Mesendoderm (in vitro differentiated cells): ENCODE results near the gene DNMBP.
"Not testable (repeated sequence)": the region's sequence is repeated elsewhere in the genome, so short reads cannot be mapped to it uniquely, and the experiment has no call there.

ENCODE experiments used
- DNase-seq: peaks from one replicate; pipeline ENCODE4 v3.0.0; 2013
- H2AK5ac ChIP-seq: 2 replicates; pipeline ENCODE4 v1.6.1; 2013; ENCODE audit warnings: low read length, inconsistent platforms
- H2BK120ac ChIP-seq: 2 replicates; pipeline ENCODE4 v1.6.1; 2013; ENCODE audit warnings: low read depth, mild to moderate bottlenecking, low read length, moderate library complexity, mixed read lengths
- H2BK15ac ChIP-seq: replicated peaks from 2 replicates; pipeline ENCODE4 v1.6.1; 2013; ENCODE audit warnings: low read depth, mild to moderate bottlenecking, moderate library complexity
- H2BK5ac ChIP-seq: 2 replicates; pipeline ENCODE4 v1.6.1; 2013; ENCODE audit warnings: low read length, inconsistent platforms
- H3K18ac ChIP-seq: 2 replicates; pipeline ENCODE4 v1.6.1; 2013; ENCODE audit warnings: mild to moderate bottlenecking, low read length, mixed read lengths
- H3K23ac ChIP-seq: one replicate; pipeline ENCODE4 v1.6.1; 2013; ENCODE audit warnings: low read length
- H3K27ac ChIP-seq: 2 replicates; pipeline ENCODE4 v1.5.1; 2013; ENCODE audit warnings: low read depth, mild to moderate bottlenecking, inconsistent platforms, low read length, moderate library complexity
- H3K27me3 ChIP-seq: 2 replicates; pipeline ENCODE4 v1.6.1; 2013; ENCODE audit warnings: low read length, control low read depth, mild to moderate bottlenecking, inconsistent platforms; ENCODE audit not compliant: insufficient read depth, poor library complexity
- H3K36me3 ChIP-seq: 2 replicates; pipeline ENCODE4 v1.6.1; 2013; ENCODE audit warnings: low read length, inconsistent platforms; ENCODE audit not compliant: control insufficient read depth, insufficient read depth
- H3K4ac ChIP-seq: one replicate; pipeline ENCODE4 v1.6.1; 2013; ENCODE audit warnings: low read depth, mild to moderate bottlenecking, low read length, moderate library complexity
- H3K4me1 ChIP-seq: 2 replicates; pipeline ENCODE4 v1.6.1; 2013; ENCODE audit warnings: low read depth, low read length, inconsistent platforms; ENCODE audit not compliant: control insufficient read depth
- H3K4me2 ChIP-seq: 2 replicates; pipeline ENCODE4 v1.6.1; 2013; ENCODE audit warnings: low read length
- H3K4me3 ChIP-seq: 2 replicates; pipeline ENCODE4 v1.5.1; 2013; ENCODE audit warnings: mild to moderate bottlenecking, low read length
- H3K56ac ChIP-seq: one replicate; pipeline ENCODE4 v1.6.1; 2013; ENCODE audit warnings: low read length
- H3K79me1 ChIP-seq: 2 replicates; pipeline ENCODE4 v1.6.1; 2013; ENCODE audit warnings: low read length, inconsistent platforms
- H3K79me2 ChIP-seq: 2 replicates; pipeline ENCODE4 v1.6.1; 2013; ENCODE audit warnings: mild to moderate bottlenecking, low read length; ENCODE audit not compliant: control insufficient read depth, insufficient read depth
- H3K9ac ChIP-seq: 2 replicates; pipeline ENCODE4 v1.6.1; 2013; ENCODE audit warnings: low read length, inconsistent platforms
- H4K5ac ChIP-seq: one replicate; pipeline ENCODE4 v1.6.1; 2013; ENCODE audit warnings: low read length
- H4K8ac ChIP-seq: one replicate; pipeline ENCODE4 v1.6.1; 2013; ENCODE audit warnings: low read depth, mild to moderate bottlenecking, control low read depth, low read length, moderate library complexity
- WGBS: extraction: QIAGEN DNeasy Blood & Tissue Kit; methylation state at CpG from one replicate; pipeline ENCODE4 v1.1.7; 2013; ENCODE audit warnings: low lambda C conversion rate, missing lambda C conversion rate; ENCODE audit not compliant: insufficient coverage; ENCODE audit errors: extremely low coverage; 5-methylcytosine and 5-hydroxymethylcytosine counted together

The DNMBP gene

GRCh38 chr10:99994801-99995200, 14.9 kb downstream of the DNMBP start:
- no peak overlapping the region for H3K18ac ChIP-seq
- peaks cover 7% of the 10 kb centered on the region for H3K79me2 ChIP-seq
- no peaks in the 10 kb centered on the region for H3K36me3 ChIP-seq
- H4K5ac ChIP-seq, result no peak overlapping the region
- no peak overlapping the region for H2BK5ac ChIP-seq
- no CpG with 5 or more reads among the region's 5 CpGs for WGBS
- H3K4me3 ChIP-seq, result no peak overlapping the region
- no peak overlapping the region for H3K56ac ChIP-seq
- no peak overlapping the region for H3K4me2 ChIP-seq
- H3K79me1 ChIP-seq, result peaks cover 10% of the 10 kb centered on the region
- no peaks in the 10 kb centered on the region for H3K27me3 ChIP-seq
- H3K23ac ChIP-seq, result no peak overlapping the region
- H2BK120ac ChIP-seq, result no peak overlapping the region
- no peak overlapping the region for H3K27ac ChIP-seq
- H3K9ac ChIP-seq, result no peak overlapping the region
- no peaks in the 10 kb centered on the region for H3K4me1 ChIP-seq
- H4K8ac ChIP-seq, result no peak overlapping the region
- no peak for DNase-seq
- H2BK15ac ChIP-seq, result no peak overlapping the region
- H2AK5ac ChIP-seq, result no peak overlapping the region
- H3K4ac ChIP-seq, result no peak overlapping the region

GRCh38 chr10:99993701-99994689, 15.8 kb downstream of the DNMBP start:
- H3K56ac ChIP-seq, result no peak overlapping the region
- no peak overlapping the region for H3K4me2 ChIP-seq
- H3K18ac ChIP-seq, result no peak overlapping the region
- no peak overlapping the region for H3K4me3 ChIP-seq
- no peak overlapping the region for H3K9ac ChIP-seq
- H4K5ac ChIP-seq, result no peak overlapping the region
- H3K36me3 ChIP-seq, result no peaks in the 10 kb centered on the region
- DNase-seq, result peak; percentile 62
- no CpG with 5 or more reads among the region's 8 CpGs for WGBS
- H2BK5ac ChIP-seq, result no peak overlapping the region
- H3K27ac ChIP-seq, result no peak overlapping the region
- no peaks in the 10 kb centered on the region for H3K27me3 ChIP-seq
- no peak overlapping the region for H2AK5ac ChIP-seq
- H3K79me1 ChIP-seq, result peaks cover 7% of the 10 kb centered on the region
- no peaks in the 10 kb centered on the region for H3K4me1 ChIP-seq
- no peak overlapping the region for H2BK120ac ChIP-seq
- no peak overlapping the region for H2BK15ac ChIP-seq
- H3K23ac ChIP-seq, result no peak overlapping the region
- no peak overlapping the region for H4K8ac ChIP-seq
- H3K79me2 ChIP-seq, result peaks cover 5% of the 10 kb centered on the region
- H3K4ac ChIP-seq, result no peak overlapping the region

DNA sequence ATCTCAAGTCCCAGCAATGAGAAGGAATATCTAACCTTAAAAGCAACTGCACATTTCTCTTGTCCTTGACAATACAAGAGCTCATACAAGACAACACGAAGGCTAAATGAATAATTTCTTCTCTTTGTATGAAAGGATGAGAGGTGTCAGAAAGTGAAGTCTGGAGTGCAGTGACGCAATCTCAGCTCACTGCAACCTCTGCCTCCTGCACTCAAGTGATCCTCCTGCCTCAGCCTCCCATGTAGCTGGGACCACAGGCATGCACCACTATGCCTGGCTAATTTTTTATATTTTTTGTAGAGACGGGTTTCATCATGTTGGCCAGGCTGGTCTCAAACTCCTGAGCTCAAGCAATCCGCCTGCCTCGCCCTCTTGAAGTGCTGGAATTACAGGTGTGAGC, 24.1 kb downstream of the DNMBP start:
- not testable (repeated sequence) for H3K4ac ChIP-seq, H3K56ac ChIP-seq, DNase-seq, H2BK15ac ChIP-seq, H3K36me3 ChIP-seq, H3K4me1 ChIP-seq, H2AK5ac ChIP-seq, H3K79me1 ChIP-seq, H3K18ac ChIP-seq, H3K9ac ChIP-seq, H3K4me2 ChIP-seq, H4K5ac ChIP-seq, H4K8ac ChIP-seq, H3K79me2 ChIP-seq, H3K4me3 ChIP-seq, H3K27ac ChIP-seq, H2BK120ac ChIP-seq, H3K27me3 ChIP-seq, H2BK5ac ChIP-seq, H3K23ac ChIP-seq
- no CpG with 5 or more reads among the region's 5 CpGs for WGBS

GRCh38 chr10:99984211-99985034, 25.3 kb downstream of the DNMBP start:
- Histone ChIP-seq H2BK120ac (no peak overlapping the region), H3K23ac (no peak overlapping the region), H4K8ac (no peak overlapping the region), H3K27me3 (no peaks in the 10 kb centered on the region), H3K56ac (no peak overlapping the region), H2BK15ac (no peak overlapping the region), H3K4me3 (no peak overlapping the region), H3K9ac (no peak overlapping the region), H3K18ac (no peak overlapping the region), H3K4ac (no peak overlapping the region), H3K27ac (no peak overlapping the region), H3K4me1 (peaks cover 7% of the 10 kb centered on the region), H3K4me2 (no peak overlapping the region), H3K36me3 (no peaks in the 10 kb centered on the region), H2AK5ac (no peak overlapping the region), H3K79me1 (peaks cover 6% of the 10 kb centered on the region), H4K5ac (no peak overlapping the region), H3K79me2 (peaks cover 2% of the 10 kb centered on the region), H2BK5ac (no peak overlapping the region)
- no peak for DNase-seq
- WGBS, result no CpG with 5 or more reads among the region's 5 CpGs

- no peak overlapping the region for H2BK15ac ChIP-seq
- H3K36me3 ChIP-seq, result no peaks in the 10 kb centered on the region
- H2BK5ac ChIP-seq, result no peak overlapping the region
- DNase-seq, result no peak
- H4K8ac ChIP-seq, result no peak overlapping the region
- H3K56ac ChIP-seq, result peak overlapping the region; percentile 3
- H3K27ac ChIP-seq, result no peak overlapping the region
- no peak overlapping the region for H2BK120ac ChIP-seq
- H4K5ac ChIP-seq, result no peak overlapping the region
- H3K4me2 ChIP-seq, result no peak overlapping the region
- H3K23ac ChIP-seq, result peak overlapping the region; percentile 29
- no peak overlapping the region for H3K9ac ChIP-seq
- no peak overlapping the region for H3K4me3 ChIP-seq
- no peaks in the 10 kb centered on the region for H3K27me3 ChIP-seq
- H3K4ac ChIP-seq, result no peak overlapping the region
- H3K4me1 ChIP-seq, result peaks cover 12% of the 10 kb centered on the region
- peaks cover 6% of the 10 kb centered on the region for H3K79me1 ChIP-seq
- no CpG with 5 or more reads among the region's 16 CpGs for WGBS
- no peak overlapping the region for H3K18ac ChIP-seq
- H3K79me2 ChIP-seq, result peaks cover 2% of the 10 kb centered on the region
- no peak overlapping the region for H2AK5ac ChIP-seq
Measured at GRCh38 chr10:99983280-99983988, 26.3 kb downstream of the DNMBP start.
